ENCODE results near the gene RLN3. TPM values are rescaled to one million over a fixed set of nuclear protein-coding genes. Genes with fewer than 3 reads are reported as not detected.

Gene RLN3
- total and polyA plus RNA-seq, 9 of the 15 experiments (the other 6 are each of a cell fraction or from before 2014, with no cell fraction given), result 0.31 to 1.2 (median 0.71) TPM; not detected in 6

DNA sequence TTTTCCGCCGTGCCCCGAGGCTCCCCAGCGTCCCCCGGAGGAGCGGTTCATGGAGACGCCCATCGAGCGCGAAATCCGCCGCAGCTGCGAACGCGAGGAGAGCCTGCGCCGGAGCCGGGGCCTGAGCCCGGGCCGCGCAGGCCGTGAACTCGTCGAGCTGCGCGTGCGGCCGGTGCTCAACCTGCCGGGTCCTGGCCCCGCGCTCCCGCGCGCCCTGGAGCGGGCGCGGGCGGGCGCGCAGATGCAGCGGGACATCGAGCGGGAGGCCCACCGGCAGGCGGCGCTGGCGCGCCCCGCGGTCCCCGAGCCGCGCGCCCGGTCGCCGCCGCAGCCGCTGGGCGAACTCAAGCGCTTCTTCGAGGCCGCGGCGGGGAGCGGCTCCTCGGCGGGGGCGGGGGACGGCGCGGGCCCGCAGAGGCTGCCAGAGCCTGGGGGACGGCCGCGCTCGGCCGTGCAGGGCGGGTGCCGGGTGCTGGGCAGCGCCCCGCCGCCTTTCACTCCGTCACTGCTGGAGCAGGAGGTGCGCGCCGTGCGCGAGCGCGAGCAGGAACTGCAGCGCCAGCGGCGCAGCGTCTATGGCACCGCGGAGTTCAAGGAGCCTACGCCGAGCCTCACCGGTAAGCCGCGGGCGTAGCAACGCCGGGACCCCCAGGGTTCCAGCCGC, 45.4 kb downstream of the RLN3 start (continued):
- TF ChIP-seq, protein P1, sequence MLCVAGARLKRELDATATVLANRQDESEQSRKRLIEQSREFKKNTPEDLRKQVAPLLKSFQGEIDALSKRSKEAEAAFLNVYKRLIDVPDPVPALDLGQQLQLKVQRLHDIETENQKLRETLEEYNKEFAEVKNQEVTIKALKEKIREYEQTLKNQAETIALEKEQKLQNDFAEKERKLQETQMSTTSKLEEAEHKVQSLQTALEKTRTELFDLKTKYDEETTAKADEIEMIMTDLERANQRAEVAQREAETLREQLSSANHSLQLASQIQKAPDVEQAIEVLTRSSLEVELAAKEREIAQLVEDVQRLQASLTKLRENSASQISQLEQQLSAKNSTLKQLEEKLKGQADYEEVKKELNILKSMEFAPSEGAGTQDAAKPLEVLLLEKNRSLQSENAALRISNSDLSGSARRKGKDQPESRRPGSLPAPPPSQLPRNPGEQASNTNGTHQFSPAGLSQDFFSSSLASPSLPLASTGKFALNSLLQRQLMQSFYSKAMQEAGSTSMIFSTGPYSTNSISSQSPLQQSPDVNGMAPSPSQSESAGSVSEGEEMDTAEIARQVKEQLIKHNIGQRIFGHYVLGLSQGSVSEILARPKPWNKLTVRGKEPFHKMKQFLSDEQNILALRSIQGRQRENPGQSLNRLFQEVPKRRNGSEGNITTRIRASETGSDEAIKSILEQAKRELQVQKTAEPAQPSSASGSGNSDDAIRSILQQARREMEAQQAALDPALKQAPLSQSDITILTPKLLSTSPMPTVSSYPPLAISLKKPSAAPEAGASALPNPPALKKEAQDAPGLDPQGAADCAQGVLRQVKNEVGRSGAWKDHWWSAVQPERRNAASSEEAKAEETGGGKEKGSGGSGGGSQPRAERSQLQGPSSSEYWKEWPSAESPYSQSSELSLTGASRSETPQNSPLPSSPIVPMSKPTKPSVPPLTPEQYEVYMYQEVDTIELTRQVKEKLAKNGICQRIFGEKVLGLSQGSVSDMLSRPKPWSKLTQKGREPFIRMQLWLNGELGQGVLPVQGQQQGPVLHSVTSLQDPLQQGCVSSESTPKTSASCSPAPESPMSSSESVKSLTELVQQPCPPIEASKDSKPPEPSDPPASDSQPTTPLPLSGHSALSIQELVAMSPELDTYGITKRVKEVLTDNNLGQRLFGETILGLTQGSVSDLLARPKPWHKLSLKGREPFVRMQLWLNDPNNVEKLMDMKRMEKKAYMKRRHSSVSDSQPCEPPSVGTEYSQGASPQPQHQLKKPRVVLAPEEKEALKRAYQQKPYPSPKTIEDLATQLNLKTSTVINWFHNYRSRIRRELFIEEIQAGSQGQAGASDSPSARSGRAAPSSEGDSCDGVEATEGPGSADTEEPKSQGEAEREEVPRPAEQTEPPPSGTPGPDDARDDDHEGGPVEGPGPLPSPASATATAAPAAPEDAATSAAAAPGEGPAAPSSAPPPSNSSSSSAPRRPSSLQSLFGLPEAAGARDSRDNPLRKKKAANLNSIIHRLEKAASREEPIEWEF (CRISPR knock-in tag; IDR thresholded peaks at IDR 0.05), result 0 out of 2 replicates have a peak, but pooled peaks have one; percentile 63
- no peak for TF ChIP-seq TSC22D4 (tag; IDR thresholded peaks at IDR 0.05)
- TF ChIP-seq SREBF1 (IDR thresholded peaks at IDR 0.05; ENCODE audit: borderline replicate concordance, low read depth, low read length), result no peak
- TF ChIP-seq, protein P2, sequence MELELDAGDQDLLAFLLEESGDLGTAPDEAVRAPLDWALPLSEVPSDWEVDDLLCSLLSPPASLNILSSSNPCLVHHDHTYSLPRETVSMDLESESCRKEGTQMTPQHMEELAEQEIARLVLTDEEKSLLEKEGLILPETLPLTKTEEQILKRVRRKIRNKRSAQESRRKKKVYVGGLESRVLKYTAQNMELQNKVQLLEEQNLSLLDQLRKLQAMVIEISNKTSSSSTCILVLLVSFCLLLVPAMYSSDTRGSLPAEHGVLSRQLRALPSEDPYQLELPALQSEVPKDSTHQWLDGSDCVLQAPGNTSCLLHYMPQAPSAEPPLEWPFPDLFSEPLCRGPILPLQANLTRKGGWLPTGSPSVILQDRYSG (tag; conservative IDR thresholded peaks at IDR 0.05; ENCODE audit: low read depth), result no peak
- TF ChIP-seq MIER1 (IDR thresholded peaks at IDR 0.05; ENCODE audit: low read depth), result no peak
- no peak for TF ChIP-seq PHB (CRISPR knock-in tag; IDR thresholded peaks at IDR 0.05)
- TF ChIP-seq TARDBP (IDR thresholded peaks at IDR 0.05), result no peak
- no peak for TF ChIP-seq ZKSCAN3 (CRISPR knock-in tag; IDR thresholded peaks at IDR 0.05)
- TF ChIP-seq ZNF274 (IDR thresholded peaks at IDR 0.05; ENCODE audit: borderline replicate concordance, low read depth, low read length), result no peak
- no peak for TF ChIP-seq SETDB1 (IDR thresholded peaks at IDR 0.05; ENCODE audit: low read length)
- TF ChIP-seq, protein P3, sequence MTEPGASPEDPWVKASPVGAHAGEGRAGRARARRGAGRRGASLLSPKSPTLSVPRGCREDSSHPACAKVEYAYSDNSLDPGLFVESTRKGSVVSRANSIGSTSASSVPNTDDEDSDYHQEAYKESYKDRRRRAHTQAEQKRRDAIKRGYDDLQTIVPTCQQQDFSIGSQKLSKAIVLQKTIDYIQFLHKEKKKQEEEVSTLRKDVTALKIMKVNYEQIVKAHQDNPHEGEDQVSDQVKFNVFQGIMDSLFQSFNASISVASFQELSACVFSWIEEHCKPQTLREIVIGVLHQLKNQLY (CRISPR knock-in tag; conservative IDR thresholded peaks at IDR 0.05), result no peak
- no peak for TF ChIP-seq SRSF9 (IDR thresholded peaks at IDR 0.05; ENCODE audit: borderline replicate concordance, low read depth, low read length)
- TF ChIP-seq TRIM28 (IDR thresholded peaks at IDR 0.05), result no peak
- TF ChIP-seq HLTF (IDR thresholded peaks at IDR 0.05), result no peak
- TF ChIP-seq MXI1 (IDR thresholded peaks at IDR 0.05; ENCODE audit: low read depth, low read length), result no peak
- TF ChIP-seq SAFB2 (IDR thresholded peaks at IDR 0.05; ENCODE audit: borderline replicate concordance, low read depth, low read length, severe bottlenecking), result no peak
- no peak for TF ChIP-seq TFAM (CRISPR knock-in tag; conservative IDR thresholded peaks at IDR 0.05)
- 0 out of 2 replicates have a peak, but pooled peaks have one; percentile 1 for TF ChIP-seq JUN (IDR thresholded peaks at IDR 0.05; ENCODE audit: borderline replicate concordance, low read depth, low read length)
- no peak for TF ChIP-seq JUN (CRISPR knock-in tag; IDR thresholded peaks at IDR 0.05; ENCODE audit: borderline replicate concordance)
- no peak for TF ChIP-seq ZNF239 (CRISPR knock-in tag; IDR thresholded peaks at IDR 0.05)
- TF ChIP-seq FOS (IDR thresholded peaks at IDR 0.05; ENCODE audit: extremely low read depth, insufficient read length), result no peak
- TF ChIP-seq SPI1 (IDR thresholded peaks at IDR 0.05; ENCODE audit: borderline replicate concordance, low read depth, low read length), result no peak
- no peak for TF ChIP-seq ZBTB17 (CRISPR knock-in tag; IDR thresholded peaks at IDR 0.05)
- TF ChIP-seq ARID1B (IDR thresholded peaks at IDR 0.05), result no peak
- TF ChIP-seq TCF7 (IDR thresholded peaks at IDR 0.05; ENCODE audit: borderline replicate concordance), result no peak

Data from K562 (cell line).